Upper lobe of left lung (tissue), 6 donors: ENCODE measurements around the gene ANAPC16. TPM values are rescaled to one million over a fixed set of nuclear protein-coding genes. Genes with fewer than 3 reads are reported as not detected.
"Not testable (repeated sequence)": the region's sequence is repeated elsewhere in the genome, so short reads cannot be mapped to it uniquely, and the experiment has no call there.

Source experiments
- ATAC-seq, 2 donors: fragments of 200-7000 bp; cut with Tn5 transposase; one replicate each; pipeline ENCODE4 v1.9.1; 2022; ENCODE audit warnings: mild to moderate bottlenecking in 2 of 2, moderate library complexity in 2 of 2; ENCODE audit not compliant: low FRiP score in 2 of 2
- DNase-seq, 2 donors: peaks; one replicate each; pipeline ENCODE4 v3.0.0-alpha.2; 2019 to 2020
- H3K27ac ChIP-seq, 4 donors: fragments of 200-600 bp; sonication (generic); one replicate each; pipeline ENCODE4 v1.5.1; 2016 to 2019
- H3K27me3 ChIP-seq, 4 donors: fragments of 200-600 bp; sonication (generic); one replicate each; pipeline ENCODE4 v1.5.1; 2017 to 2019
- H3K36me3 ChIP-seq, 4 donors: fragments of 200-600 bp; sonication (generic); one replicate each; pipeline ENCODE4 v1.5.1; 2016 to 2019
- H3K4me1 ChIP-seq, 4 donors: fragments of 200-600 bp; sonication (generic); one replicate each; pipeline ENCODE4 v1.5.1; 2018 to 2019
- H3K4me3 ChIP-seq, 4 donors: fragments of 200-600 bp; sonication (generic); one replicate each; pipeline ENCODE4 v1.5.1; 2017 to 2019; ENCODE audit warnings: mild to moderate bottlenecking in 2 of 4, moderate library complexity in 1 of 4
- H3K9me3 ChIP-seq, 4 donors: fragments of 200-600 bp; sonication (generic); one replicate each; pipeline ENCODE4 v1.5.1; 2018 to 2019
- EP300 ChIP-seq, 4 donors: sonication (generic); formaldehyde crosslinking; IDR thresholded peaks; one replicate each; pipeline ENCODE4 v1.5.1; 2017; ENCODE audit warnings: antibody characterized with exemption in 4 of 4, control low read depth in 2 of 4
- POLR2A ChIP-seq, 4 donors: fragments of 450-650 bp; IDR thresholded peaks; one replicate each; pipeline ENCODE4 v1.5.1; 2016 to 2017; ENCODE audit warnings: antibody characterized with exemption in 4 of 4, mild to moderate bottlenecking in 2 of 4
- POLR2AphosphoS5 ChIP-seq, 2 donors: sonication (generic); formaldehyde crosslinking; IDR thresholded peaks; one replicate each; pipeline ENCODE4 v1.5.1; 2017; ENCODE audit warnings: antibody characterized with exemption in 2 of 2
- WGBS, 2 donors: methylation state at CpG; one replicate each; pipeline ENCODE4 v1.1.5; 2017 to 2018; 5-methylcytosine and 5-hydroxymethylcytosine counted together
- total RNA-seq, 6 donors: library from RNA; depleted of rRNA in 4 of 6; stranded (reverse); fragments of >200 nt in 4 of 6; gene quantifications; one replicate each; pipeline versions ENCODE4 v1.1.0 to v1.2.1, GENCODE V29; 2016 to 2021
- TF ChIP-seq, protein P1 (sequence below), 6 experiments: fragments of 450-650 bp in 4 of 6; fragments of 200-600 bp in 2 of 6; sonication (generic) in 2 of 6; IDR thresholded peaks; one replicate each; pipeline ENCODE4 v1.5.1; 2016 to 2019; ENCODE audit warnings: antibody characterized with exemption in 6 of 6
- donor health status: DM: no; HTN: no; CAD: no; lungs with moderate emphysema.
- donor health status: DM: no; HTN: yes; CAD: no; lungs with severe emphysema.

Gene ANAPC16
- total RNA-seq, 6 donors from 2014 or later = 34.6 to 110 (median 92.6) TPM

- no peaks in the 10 kb centered on the region for H3K9me3 ChIP-seq
- ATAC-seq (no peak), DNase-seq (no peak)
- TF ChIP-seq EP300 (IDR thresholded peaks at IDR 0.05) (no peak), POLR2A (IDR thresholded peaks at IDR 0.05) (no peak), POLR2AphosphoS5 (IDR thresholded peaks at IDR 0.05) (no peak)
- TF ChIP-seq, protein P1, sequence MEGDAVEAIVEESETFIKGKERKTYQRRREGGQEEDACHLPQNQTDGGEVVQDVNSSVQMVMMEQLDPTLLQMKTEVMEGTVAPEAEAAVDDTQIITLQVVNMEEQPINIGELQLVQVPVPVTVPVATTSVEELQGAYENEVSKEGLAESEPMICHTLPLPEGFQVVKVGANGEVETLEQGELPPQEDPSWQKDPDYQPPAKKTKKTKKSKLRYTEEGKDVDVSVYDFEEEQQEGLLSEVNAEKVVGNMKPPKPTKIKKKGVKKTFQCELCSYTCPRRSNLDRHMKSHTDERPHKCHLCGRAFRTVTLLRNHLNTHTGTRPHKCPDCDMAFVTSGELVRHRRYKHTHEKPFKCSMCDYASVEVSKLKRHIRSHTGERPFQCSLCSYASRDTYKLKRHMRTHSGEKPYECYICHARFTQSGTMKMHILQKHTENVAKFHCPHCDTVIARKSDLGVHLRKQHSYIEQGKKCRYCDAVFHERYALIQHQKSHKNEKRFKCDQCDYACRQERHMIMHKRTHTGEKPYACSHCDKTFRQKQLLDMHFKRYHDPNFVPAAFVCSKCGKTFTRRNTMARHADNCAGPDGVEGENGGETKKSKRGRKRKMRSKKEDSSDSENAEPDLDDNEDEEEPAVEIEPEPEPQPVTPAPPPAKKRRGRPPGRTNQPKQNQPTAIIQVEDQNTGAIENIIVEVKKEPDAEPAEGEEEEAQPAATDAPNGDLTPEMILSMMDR (IDR thresholded peaks at IDR 0.05) = no peak
- peaks cover 4 to 21% (median 13%) of the 10 kb centered on the region in 4 donors for H3K36me3 ChIP-seq
- 83 to 100% methylated on average over 2 to 5 of the region's 5 CpGs for WGBS, 2 donors
- peak overlapping the region; percentile 90 to 98 (median 97) for H3K27ac ChIP-seq
- H3K4me3 ChIP-seq = no peak overlapping the region
- peaks cover 5 to 37% (median 31%) of the 10 kb centered on the region in 4 donors for H3K4me1 ChIP-seq
- no peaks in the 10 kb centered on the region for H3K27me3 ChIP-seq
These were observed 61.7 kb downstream of the ANAPC16 start for GRCh38 chr10:72277340-72277995.

GRCh38 chr10:72277996-72278667 lies 62.3 kb downstream of the ANAPC16 start:
- ATAC-seq = no peak
- no peak for DNase-seq
- H3K4me3 ChIP-seq = no peak overlapping the region
- H3K4me1 ChIP-seq = peaks cover 3 to 31% (median 24%) of the 10 kb centered on the region in 4 donors
- H3K9me3 ChIP-seq = no peaks in the 10 kb centered on the region
- no peaks in the 10 kb centered on the region for H3K27me3 ChIP-seq
- WGBS, 2 donors = 94 to 96% methylated on average over 3 of the region's 3 CpGs
- peaks cover 4 to 21% (median 13%) of the 10 kb centered on the region in 4 donors for H3K36me3 ChIP-seq
- TF ChIP-seq EP300 (IDR thresholded peaks at IDR 0.05) = no peak
- TF ChIP-seq POLR2AphosphoS5 (IDR thresholded peaks at IDR 0.05) = no peak
- no peak for TF ChIP-seq POLR2A (IDR thresholded peaks at IDR 0.05)
- TF ChIP-seq, protein P1 (IDR thresholded peaks at IDR 0.05) = no peak
- peak overlapping the region in 3 of 4 donors; percentile 97 to 98 (median 97) for H3K27ac ChIP-seq

- Histone ChIP-seq H3K27ac (peak overlapping the region in 2 of 4 donors; percentile 97 to 98), H3K4me1 (peaks cover 3 to 31% (median 24%) of the 10 kb centered on the region in 4 donors), H3K27me3 (no peaks in the 10 kb centered on the region), H3K36me3 (peaks cover 4 to 21% (median 13%) of the 10 kb centered on the region in 4 donors), H3K4me3 (no peak overlapping the region), H3K9me3 (no peaks in the 10 kb centered on the region)
- WGBS, 2 donors = 94 to 96% methylated on average over 4 to 5 of the region's 5 CpGs
- TF ChIP-seq POLR2A (IDR thresholded peaks at IDR 0.05) (no peak), EP300 (IDR thresholded peaks at IDR 0.05) (no peak), POLR2AphosphoS5 (IDR thresholded peaks at IDR 0.05) (no peak)
- TF ChIP-seq, protein P1 (IDR thresholded peaks at IDR 0.05) = no peak
- ATAC-seq = no peak
- DNase-seq = no peak
These were observed 63.0 kb downstream of the ANAPC16 start for GRCh38 chr10:72278668-72279393.

DNA sequence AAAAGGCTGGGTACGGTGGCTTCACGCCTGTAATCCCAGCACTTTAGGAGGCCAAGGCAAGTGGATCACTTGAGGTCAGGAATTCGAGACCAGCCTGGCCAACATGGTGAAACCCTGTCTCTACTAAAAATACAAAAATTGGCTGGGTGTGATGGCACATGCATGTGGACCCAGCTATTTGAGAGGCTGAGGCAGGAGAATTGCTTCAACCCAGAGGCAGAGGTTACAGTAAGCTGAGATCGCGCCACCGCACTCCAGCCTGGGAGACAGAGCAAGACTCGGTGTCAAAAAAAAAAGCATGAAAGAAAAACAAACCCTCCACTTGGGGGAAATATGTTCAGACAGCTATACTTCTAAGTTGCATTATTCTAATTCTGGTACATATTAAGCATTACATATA lies 63.8 kb downstream of the ANAPC16 start:
- 86 to 91% methylated on average over 7 of the region's 7 CpGs for WGBS, 2 donors
- not testable (repeated sequence) for DNase-seq, H3K4me3 ChIP-seq, H3K27me3 ChIP-seq, ATAC-seq, H3K27ac ChIP-seq, H3K9me3 ChIP-seq
- Histone ChIP-seq H3K4me1 (peaks cover 3 to 30% (median 24%) of the 10 kb centered on the region in 4 donors), H3K36me3 (peaks cover 4 to 20% (median 12%) of the 10 kb centered on the region in 4 donors)

GRCh38 chr10:72283131-72283530 lies 67.3 kb downstream of the ANAPC16 start:
- H3K27me3 ChIP-seq = no peaks in the 10 kb centered on the region
- H3K36me3 ChIP-seq = no peaks in the 10 kb centered on the region
- H3K27ac ChIP-seq = no peak overlapping the region
- peaks cover 2 to 12% (median 3%) of the 10 kb centered on the region in 4 donors for H3K4me1 ChIP-seq
- ATAC-seq (no peak), DNase-seq (no peak)
- TF ChIP-seq EP300 (IDR thresholded peaks at IDR 0.05) (no peak), POLR2AphosphoS5 (IDR thresholded peaks at IDR 0.05) (no peak), POLR2A (IDR thresholded peaks at IDR 0.05) (no peak)
- TF ChIP-seq, protein P1 (IDR thresholded peaks at IDR 0.05) = no peak
- 64 to 85% methylated on average over 3 of the region's 3 CpGs for WGBS, 2 donors
- H3K4me3 ChIP-seq = no peak overlapping the region
- H3K9me3 ChIP-seq = no peaks in the 10 kb centered on the region
